GM23338 (cell line): Measurements from ENCODE around the gene NCF2. TPM values are rescaled to one million over a fixed set of nuclear protein-coding genes. Genes with fewer than 3 reads are reported as not detected.
A peak's percentile ranks its signal among the peaks of the same experiment; 100 is the strongest.

Experiments
- ATAC-seq: fragments of 200-7000 bp; cut with Tn5 transposase; 3 replicates; pipeline ENCODE4 v1.9.1; 2020
- DNase-seq: peaks from one replicate; pipeline ENCODE4 v3.0.0-alpha.2; 2015; ENCODE audit warnings: low spot score
- H2AFZ ChIP-seq: fragments of 200-600 bp; sonication (generic); 2 replicates; pipeline ENCODE4 v1.8.0; 2016; ENCODE audit warnings: antibody characterized with exemption, mild to moderate bottlenecking, moderate library complexity
- H3F3A ChIP-seq: fragments of 200-600 bp; sonication (generic); replicated peaks from 2 replicates; pipeline ENCODE4 v1.8.0; 2017; ENCODE audit warnings: antibody characterized with exemption, mixed run types, low read depth
- H3K27ac ChIP-seq: fragments of 200-600 bp; sonication (generic); 2 replicates; pipeline ENCODE4 v1.6.1; 2016; ENCODE audit warnings: low read depth
- H3K27me3 ChIP-seq: fragments of 200-600 bp; sonication (generic); 2 replicates; pipeline ENCODE4 v1.8.0; 2016; ENCODE audit warnings: mild to moderate bottlenecking, mixed run types, moderate library complexity; ENCODE audit not compliant: insufficient read depth
- H3K36me3 ChIP-seq: fragments of 200-600 bp; sonication (generic); 2 replicates; pipeline ENCODE4 v1.8.0; 2016; ENCODE audit warnings: mild to moderate bottlenecking; ENCODE audit not compliant: insufficient read depth
- H3K4me1 ChIP-seq: fragments of 200-600 bp; sonication (generic); 2 replicates; pipeline ENCODE4 v1.8.0; 2016; ENCODE audit warnings: mild to moderate bottlenecking, moderate library complexity; ENCODE audit not compliant: insufficient read depth
- H3K4me2 ChIP-seq: fragments of 200-600 bp; sonication (generic); 2 replicates; pipeline ENCODE4 v1.7.1; 2017; ENCODE audit warnings: mixed run types
- H3K4me3 ChIP-seq: fragments of 200-600 bp; sonication (generic); 2 replicates; pipeline ENCODE4 v1.6.1; 2016; ENCODE audit warnings: mixed run types
- H3K79me2 ChIP-seq: fragments of 200-600 bp; sonication (generic); replicated peaks from 2 replicates; pipeline ENCODE4 v1.8.0; 2017; ENCODE audit warnings: mild to moderate bottlenecking; ENCODE audit not compliant: insufficient read depth
- H3K9me2 ChIP-seq: fragments of 200-600 bp; sonication (generic); 2 replicates; pipeline ENCODE4 v1.8.0; 2017; ENCODE audit not compliant: insufficient read depth
- H4K20me1 ChIP-seq: fragments of 200-600 bp; sonication (generic); replicated peaks from 2 replicates; pipeline ENCODE4 v1.8.0; 2017; ENCODE audit warnings: mild to moderate bottlenecking; ENCODE audit not compliant: insufficient read depth
- H3K27ac Mint-ChIP-seq: 2 replicates; pipeline ENCODE4 v1.8.0; 2020; ENCODE audit warnings: inconsistent platforms, mild to moderate bottlenecking, moderate library complexity, mixed read lengths
- H3K27me3 Mint-ChIP-seq: 3 replicates; pipeline ENCODE4 v1.8.0; 2022; ENCODE audit warnings: low read depth, mild to moderate bottlenecking, moderate library complexity, mixed read lengths, inconsistent platforms; ENCODE audit not compliant: insufficient read depth, poor library complexity
- H3K36me3 Mint-ChIP-seq: 3 replicates; pipeline ENCODE4 v1.8.0; 2021; ENCODE audit warnings: low read depth, mild to moderate bottlenecking, inconsistent platforms, moderate library complexity, mixed read lengths
- H3K4me1 Mint-ChIP-seq: 3 replicates; pipeline ENCODE4 v1.8.0; 2020; ENCODE audit warnings: mild to moderate bottlenecking, inconsistent platforms, mixed read lengths
- H3K4me3 Mint-ChIP-seq: 3 replicates; pipeline ENCODE4 v1.8.0; 2021; ENCODE audit warnings: moderate library complexity, mild to moderate bottlenecking, inconsistent platforms, mixed read lengths
- H3K9me3 Mint-ChIP-seq: 3 replicates; pipeline ENCODE4 v1.8.0; 2020; ENCODE audit warnings: moderate library complexity, mild to moderate bottlenecking, inconsistent platforms, mixed read lengths
- CTCF ChIP-seq, 2 experiments: fragments of 200-600 bp in 1 of 2; sonication (generic) in 1 of 2; conservative IDR thresholded peaks; 2 replicates each; pipeline versions ENCODE4 v1.5.1 to v1.6.1; 2016 to 2017; ENCODE audit warnings: antibody characterized with exemption in 2 of 2, low read depth in 2 of 2, mild to moderate bottlenecking in 2 of 2, moderate library complexity in 1 of 2
- ETS1 ChIP-seq: IDR thresholded peaks from 2 replicates; pipeline ENCODE4 v1.6.1; 2016; ENCODE audit warnings: antibody characterized with exemption
- EZH2 ChIP-seq: fragments of 200-600 bp; sonication (generic); IDR thresholded peaks from one replicate; pipeline ENCODE4 v1.8.0; 2017; ENCODE audit warnings: antibody characterized with exemption, mild to moderate bottlenecking, low read depth; ENCODE audit not compliant: unreplicated experiment
- EZH2phosphoT487 ChIP-seq: fragments of 200-600 bp; sonication (generic); IDR thresholded peaks from one replicate; pipeline ENCODE4 v1.8.1; 2018; ENCODE audit warnings: antibody characterized with exemption; ENCODE audit not compliant: unreplicated experiment
- JUNB ChIP-seq: IDR thresholded peaks from one replicate; pipeline ENCODE4 v1.6.1; 2016; ENCODE audit warnings: antibody characterized with exemption; ENCODE audit not compliant: unreplicated experiment
- NANOG ChIP-seq: IDR thresholded peaks from 2 replicates; pipeline ENCODE4 v1.6.1; 2016; ENCODE audit warnings: antibody characterized with exemption, borderline replicate concordance
- POLR2AphosphoS5 ChIP-seq: IDR thresholded peaks from 2 replicates; pipeline ENCODE4 v1.6.1; 2016; ENCODE audit warnings: antibody characterized with exemption, low read depth
- ZNF114 ChIP-seq: fragments of 250-450 bp; sonication (Bioruptor Pico); IDR thresholded peaks from 2 replicates; pipeline ENCODE4 v1.5.0; 2020; ENCODE audit warnings: mild to moderate bottlenecking, moderate library complexity
- ZNF331 ChIP-seq: fragments of 250-450 bp; sonication (Bioruptor Pico); IDR thresholded peaks from 2 replicates; pipeline ENCODE4 v1.5.0; 2020; ENCODE audit warnings: low read depth, mild to moderate bottlenecking, moderate library complexity
- ZNF462 ChIP-seq: fragments of 250-450 bp; sonication (Bioruptor Pico); IDR thresholded peaks from 2 replicates; pipeline ENCODE4 v1.5.0; 2020; ENCODE audit warnings: mild to moderate bottlenecking, moderate library complexity
- polyA plus RNA-seq: library from polyadenylated mRNA; unstranded; fragments of >200 nt; fragmentation: Nextera tagmentation; extraction: Ambion mirVana; gene quantifications from 2 replicates; pipeline ENCODE4 v1.2.1, GENCODE V29; 2016
- total RNA-seq: library from RNA; depleted of rRNA; stranded (reverse); fragments of >200 nt; shearing (Covaris generic); gene quantifications from 2 replicates; pipeline ENCODE4 v1.2.3, GENCODE V29; 2014

NCF2 gene
- total and polyA plus RNA-seq, 2 experiments from 2014 or later = not detected

GRCh38 chr1:183620311-183620710 lies 30.1 kb upstream of the NCF2 start:
- H3K27me3 ChIP-seq = no peaks in the 10 kb centered on the region
- peak; percentile 38; the same call in 1 of the 2 replicates for TF ChIP-seq NANOG
- no peak for TF ChIP-seq EZH2
- H4K20me1 ChIP-seq = no peaks in the 10 kb centered on the region
- ATAC-seq (no peak), DNase-seq (peak; percentile 30)
- no peaks in the 10 kb centered on the region for H3K36me3 Mint-ChIP-seq
- peaks cover 39% of the 10 kb centered on the region for H3K4me1 ChIP-seq
- peak overlapping the region; percentile 63; the same call in 1 of the 2 replicates for H3K27ac Mint-ChIP-seq
- H3K4me3 ChIP-seq = no peak overlapping the region
- peaks cover 37% of the 10 kb centered on the region for H3K4me1 Mint-ChIP-seq
- no peaks in the 10 kb centered on the region for H3K9me2 ChIP-seq
- H3K4me2 ChIP-seq = peak overlapping the region; percentile 2
- H3K79me2 ChIP-seq = no peaks in the 10 kb centered on the region
- no peaks in the 10 kb centered on the region for H3F3A ChIP-seq
- H3K27ac ChIP-seq = peak overlapping the region; percentile 70
- no peak overlapping the region for H3K4me3 Mint-ChIP-seq
- H3K9me3 Mint-ChIP-seq = no peaks in the 10 kb centered on the region
- H3K36me3 ChIP-seq = no peaks in the 10 kb centered on the region
- H3K27me3 Mint-ChIP-seq = peaks cover 2% of the 10 kb centered on the region
- no peak overlapping the region for H2AFZ ChIP-seq

- Histone ChIP-seq H3K27ac (peak overlapping the region; percentile 70), H3K4me3 (no peak overlapping the region), H3F3A (no peaks in the 10 kb centered on the region), H3K4me2 (peak overlapping the region; percentile 2), H3K36me3 (no peaks in the 10 kb centered on the region), H2AFZ (no peak overlapping the region), H3K79me2 (no peaks in the 10 kb centered on the region), H3K4me1 (peaks cover 39% of the 10 kb centered on the region), H4K20me1 (no peaks in the 10 kb centered on the region), H3K9me2 (no peaks in the 10 kb centered on the region), H3K27me3 (no peaks in the 10 kb centered on the region)
- Mint-ChIP-seq H3K4me3 (no peak overlapping the region), H3K27me3 (peaks cover 2% of the 10 kb centered on the region), H3K27ac (peak overlapping the region; percentile 63), H3K9me3 (peaks cover 1% of the 10 kb centered on the region; the same call in 1 of the 3 replicates), H3K4me1 (peaks cover 37% of the 10 kb centered on the region), H3K36me3 (no peaks in the 10 kb centered on the region)
- ATAC-seq = no peak
- DNase-seq = no peak
- TF ChIP-seq EZH2 = no peak
- no peak for TF ChIP-seq EZH2phosphoT487
- TF ChIP-seq CTCF (conservative IDR thresholded peaks at IDR 0.05; ENCODE audit: low read depth in 2 of 2) = no peak
- TF ChIP-seq NANOG = no peak
- no peak for TF ChIP-seq JUNB
- no peak for TF ChIP-seq ETS1
- TF ChIP-seq ZNF114 (CRISPR knock-in tag) = no peak
- TF ChIP-seq ZNF331 (CRISPR knock-in tag) = no peak
- no peak for TF ChIP-seq POLR2AphosphoS5
- no peak for TF ChIP-seq ZNF462 (CRISPR knock-in tag)
These were observed 29.5 kb upstream of the NCF2 start for GRCh38 chr1:183619781-183620180.
